Naive B cell (primary cell): ENCODE results near the gene MINDY4. TPM values are rescaled to one million over a fixed set of nuclear protein-coding genes. Genes with fewer than 3 reads are reported as not detected.
A peak's percentile ranks its signal among the peaks of the same experiment; 100 is the strongest.
"Not testable (repeated sequence)": the region's sequence is repeated elsewhere in the genome, so short reads cannot be mapped to it uniquely, and the experiment has no call there.

Experiments used
- ATAC-seq, 2 donors: fragments of 150-1000 bp; cut with Tn5 transposase; 2 replicates each; pipeline ENCODE4 v1.10.0; 2021; ENCODE audit warnings: low read depth in 2 of 2, mild to moderate bottlenecking in 2 of 2, moderate library complexity in 2 of 2
- DNase-seq: peaks from one replicate; pipeline ENCODE4 v3.0.0; 2022
- H3K27ac Mint-ChIP-seq, 6 donors: one replicate each; pipeline ENCODE4 v1.8.0; 2020 to 2022; ENCODE audit warnings: mild to moderate bottlenecking in 6 of 6, mixed read lengths in 6 of 6, moderate library complexity in 5 of 6, inconsistent platforms in 2 of 6
- H3K27me3 Mint-ChIP-seq, 3 donors: one replicate each; pipeline ENCODE4 v1.8.0; 2021 to 2022; ENCODE audit warnings: mixed read lengths in 3 of 3, mild to moderate bottlenecking in 1 of 3
- H3K36me3 Mint-ChIP-seq, 2 donors: one replicate each; pipeline ENCODE4 v1.8.0; 2020 to 2022; ENCODE audit warnings: mixed read lengths in 2 of 2, inconsistent platforms in 1 of 2, mild to moderate bottlenecking in 1 of 2
- H3K4me1 Mint-ChIP-seq, 3 donors: one replicate each; pipeline ENCODE4 v1.8.0; 2020 to 2022; ENCODE audit warnings: mixed read lengths in 3 of 3, inconsistent platforms in 1 of 3, mild to moderate bottlenecking in 1 of 3, moderate library complexity in 1 of 3
- H3K4me3 Mint-ChIP-seq, 8 donors: one replicate each; pipeline ENCODE4 v1.8.0; 2020 to 2022; ENCODE audit warnings: mild to moderate bottlenecking in 8 of 8, mixed read lengths in 8 of 8, moderate library complexity in 8 of 8, inconsistent platforms in 2 of 8
- H3K9me3 Mint-ChIP-seq, 7 donors: one replicate each; pipeline ENCODE4 v1.8.0; 2020 to 2022; ENCODE audit warnings: mixed read lengths in 7 of 7, mild to moderate bottlenecking in 5 of 7, inconsistent platforms in 2 of 7, moderate library complexity in 1 of 7
- polyA plus RNA-seq, 6 donors: library from polyadenylated mRNA; unstranded; fragments of 300-500 nt; fragmentation: Illumina TruSeq; gene quantifications; one replicate each; pipeline ENCODE4 v1.2.3, GENCODE V29; 2021; ENCODE audit warnings: low read depth in 6 of 6

The MINDY4 gene
- polyA plus RNA-seq, 6 donors from 2014 or later = 0.14 to 0.16 TPM; not detected in 4

DNA sequence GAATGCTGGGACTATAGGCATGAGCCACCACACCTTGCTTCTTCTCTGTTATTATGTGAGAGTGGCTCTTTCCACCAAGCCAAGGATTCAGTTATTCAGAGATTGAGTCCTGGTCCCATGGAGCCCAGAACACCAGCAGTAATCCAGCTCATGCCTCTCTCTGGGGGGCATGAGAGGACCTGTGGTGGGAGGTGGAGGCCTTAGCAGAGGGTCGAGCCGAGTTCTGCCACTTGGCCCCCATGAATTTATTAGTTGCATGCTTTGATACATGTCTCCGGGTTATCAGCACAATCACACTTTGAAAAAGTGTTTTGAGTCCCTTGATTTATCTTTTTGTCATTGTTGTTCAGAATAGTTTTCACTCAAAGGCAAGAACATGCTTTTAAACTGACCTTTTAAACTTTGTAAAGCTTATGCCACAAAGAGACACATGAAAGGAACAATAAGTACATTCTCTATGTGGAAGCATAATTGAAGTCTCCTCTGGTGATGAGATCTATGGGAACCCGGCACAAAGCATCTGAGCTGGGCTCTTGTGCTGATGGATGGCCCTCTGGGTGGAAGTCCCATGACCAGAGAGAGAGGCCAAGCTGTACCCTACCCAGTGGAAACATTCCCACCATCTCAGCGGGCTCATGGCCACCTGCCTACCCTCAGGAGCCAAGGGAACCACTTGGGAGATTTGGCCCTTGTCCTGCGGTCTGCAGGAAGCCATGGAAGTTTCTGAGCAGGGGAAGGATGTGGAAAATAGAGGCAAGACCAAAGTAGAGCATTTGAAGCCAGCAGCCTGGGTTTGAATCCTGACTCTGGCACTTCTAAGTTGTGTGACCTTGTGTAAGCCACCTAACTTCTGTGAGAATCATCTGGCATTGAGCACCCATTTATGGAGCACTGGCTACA, 53.9 kb downstream of the MINDY4 start:
- peaks cover 0 to 13% (median 4%) of the 10 kb centered on the region in 7 donors for H3K9me3 Mint-ChIP-seq
- no peak overlapping the region for H3K4me3 Mint-ChIP-seq
- H3K4me1 Mint-ChIP-seq = no peaks in the 10 kb centered on the region
- no peak overlapping the region for H3K27ac Mint-ChIP-seq
- H3K27me3 Mint-ChIP-seq = peaks cover 0 to 4% (median 0%) of the 10 kb centered on the region in 3 donors
- peaks cover 0 to 7% of the 10 kb centered on the region in 2 donors for H3K36me3 Mint-ChIP-seq
- ATAC-seq (no peak), DNase-seq (no peak)

DNA sequence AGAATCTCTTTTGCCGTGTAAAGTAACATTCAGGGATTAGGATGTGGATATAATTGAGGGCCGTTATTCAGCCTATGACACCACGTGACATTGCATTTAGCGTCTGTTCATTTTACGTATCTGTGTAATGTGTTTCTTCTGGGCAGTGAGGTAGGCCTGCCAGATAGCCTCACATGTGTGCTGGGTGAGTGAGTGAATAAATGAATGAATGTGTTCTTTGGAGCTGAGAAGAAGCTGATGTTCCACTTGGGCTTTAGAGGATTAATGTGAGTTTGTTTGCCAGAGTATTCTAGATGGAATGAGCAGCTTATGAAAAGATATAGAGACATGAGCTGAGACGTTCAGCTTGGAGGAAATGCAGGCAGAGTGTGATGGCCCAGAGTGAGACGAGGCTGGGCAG, 55.0 kb downstream of the MINDY4 start:
- Mint-ChIP-seq H3K4me3 (no peak overlapping the region), H3K27ac (no peak overlapping the region), H3K9me3 (peaks cover 4 to 19% (median 9%) of the 10 kb centered on the region in 7 donors), H3K4me1 (no peaks in the 10 kb centered on the region), H3K36me3 (peaks cover 0 to 17% of the 10 kb centered on the region in 2 donors), H3K27me3 (peaks cover 0 to 4% (median 0%) of the 10 kb centered on the region in 3 donors)
- ATAC-seq (no peak), DNase-seq (no peak)

DNA sequence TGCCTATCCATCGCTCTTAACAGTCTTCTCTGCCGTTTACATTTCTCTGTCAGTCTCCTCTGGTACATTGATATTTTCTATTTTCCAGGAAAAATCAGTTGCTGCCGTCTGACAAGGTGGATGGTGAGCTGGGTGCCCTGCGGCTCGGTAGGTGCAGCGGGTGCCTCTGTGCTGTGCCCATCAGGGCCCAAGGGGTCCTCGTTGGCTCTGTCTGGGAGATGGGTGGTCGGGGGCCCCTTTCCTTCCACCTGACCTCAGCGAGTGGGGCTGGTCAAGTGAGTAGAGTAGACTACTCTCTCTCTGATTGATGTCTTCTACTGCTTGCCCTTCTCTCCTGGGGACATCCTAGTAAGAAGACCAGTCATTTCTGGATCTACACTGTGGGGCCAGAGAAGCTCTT, 57.4 kb downstream of the MINDY4 start:
- no peak for ATAC-seq
- H3K4me3 Mint-ChIP-seq = no peak overlapping the region
- no peak for DNase-seq

DNA sequence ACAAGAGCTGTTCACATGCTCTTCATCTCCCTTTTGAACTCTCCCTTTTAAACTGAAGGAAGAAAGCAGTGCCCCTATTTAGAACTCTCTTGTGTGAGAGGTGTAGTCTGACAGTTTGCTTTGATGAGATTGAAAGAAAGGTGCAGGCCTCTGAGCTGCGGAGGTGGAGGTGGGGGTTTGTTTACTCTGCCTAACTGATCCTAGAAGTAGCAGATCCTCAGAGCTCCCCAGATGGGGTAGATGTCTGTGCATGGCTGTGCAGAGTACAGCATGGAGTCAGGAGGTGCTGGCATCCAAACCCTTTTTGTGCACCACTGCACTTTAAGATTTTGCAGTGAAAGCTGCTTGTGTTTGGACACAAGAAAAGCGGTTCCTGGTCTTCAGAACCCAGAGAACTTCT, 58.3 kb downstream of the MINDY4 start:
- peaks cover 9 to 43% (median 30%) of the 10 kb centered on the region in 7 donors for H3K9me3 Mint-ChIP-seq
- H3K27ac Mint-ChIP-seq = peak overlapping the region in 1 of 6 donors; percentile 2
- H3K4me1 Mint-ChIP-seq = no peaks in the 10 kb centered on the region
- peaks cover 0 to 4% (median 0%) of the 10 kb centered on the region in 3 donors for H3K27me3 Mint-ChIP-seq
- DNase-seq = no peak
- H3K4me3 Mint-ChIP-seq = no peak overlapping the region
- peaks cover 5 to 36% of the 10 kb centered on the region in 2 donors for H3K36me3 Mint-ChIP-seq
- no peak for ATAC-seq

More for the DNA sequence above, 57.4 kb downstream of the MINDY4 start:
- Mint-ChIP-seq H3K27me3 (peaks cover 0 to 4% (median 0%) of the 10 kb centered on the region in 3 donors), H3K4me1 (no peaks in the 10 kb centered on the region), H3K36me3 (peaks cover 5 to 34% of the 10 kb centered on the region in 2 donors), H3K9me3 (peaks cover 9 to 37% (median 25%) of the 10 kb centered on the region in 7 donors), H3K27ac (no peak overlapping the region)

DNA sequence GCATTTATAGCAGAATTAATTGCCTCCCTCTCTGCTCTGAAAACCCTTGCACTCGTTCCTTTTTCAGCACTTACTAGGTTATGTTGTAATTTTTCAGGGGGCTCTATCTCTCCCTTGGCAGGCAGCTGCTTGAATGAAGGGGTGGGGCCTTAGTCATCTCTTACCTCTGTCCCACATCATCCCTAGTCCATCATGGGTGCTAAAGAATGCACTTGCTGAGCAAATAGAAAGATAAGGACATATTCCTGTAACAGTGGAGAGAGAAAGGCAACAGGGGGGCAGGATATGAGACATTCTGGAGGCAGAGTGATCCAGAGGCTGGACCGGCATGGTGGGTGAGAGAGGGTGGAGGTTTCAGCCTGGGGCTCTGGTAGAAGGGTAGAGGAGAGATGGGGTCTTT, 60.0 kb downstream of the MINDY4 start:
- peaks cover 14 to 55% (median 39%) of the 10 kb centered on the region in 7 donors for H3K9me3 Mint-ChIP-seq

DNA sequence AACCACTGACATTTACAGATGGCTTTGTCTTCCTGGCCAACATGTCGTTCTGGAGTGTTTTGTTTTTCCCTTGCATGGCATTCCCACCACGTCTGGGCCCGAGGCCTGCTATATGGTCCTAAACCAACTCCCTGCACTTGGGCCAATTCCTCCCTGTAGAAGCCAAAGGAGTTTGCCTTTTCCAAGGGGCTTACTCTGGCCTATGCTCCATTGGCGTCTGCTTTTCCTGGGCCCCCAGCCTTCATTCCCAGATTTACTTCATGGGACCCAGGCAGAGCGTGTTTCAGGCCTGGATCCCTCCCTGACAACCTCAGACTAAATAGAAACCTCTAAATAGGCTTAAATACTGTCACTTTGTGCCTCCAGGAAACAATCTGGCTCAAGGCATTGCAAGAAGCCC, 60.7 kb downstream of the MINDY4 start:
- no peaks in the 10 kb centered on the region for H3K27me3 Mint-ChIP-seq
- DNase-seq (no peak), ATAC-seq (no peak)
- no peak overlapping the region for H3K27ac Mint-ChIP-seq
- H3K4me3 Mint-ChIP-seq = no peak overlapping the region
- peaks cover 10 to 42% of the 10 kb centered on the region in 2 donors for H3K36me3 Mint-ChIP-seq
- peaks cover 14 to 55% (median 39%) of the 10 kb centered on the region in 7 donors for H3K9me3 Mint-ChIP-seq
- H3K4me1 Mint-ChIP-seq = no peaks in the 10 kb centered on the region

More for the DNA sequence above, 60.0 kb downstream of the MINDY4 start:
- H3K36me3 Mint-ChIP-seq = peaks cover 10 to 42% of the 10 kb centered on the region in 2 donors
- H3K4me1 Mint-ChIP-seq = no peaks in the 10 kb centered on the region
- H3K27ac Mint-ChIP-seq = no peak overlapping the region
- DNase-seq (no peak), ATAC-seq (no peak)
- peaks cover 0 to under 1% (median 0%) of the 10 kb centered on the region in 3 donors for H3K27me3 Mint-ChIP-seq
- no peak overlapping the region for H3K4me3 Mint-ChIP-seq

DNA sequence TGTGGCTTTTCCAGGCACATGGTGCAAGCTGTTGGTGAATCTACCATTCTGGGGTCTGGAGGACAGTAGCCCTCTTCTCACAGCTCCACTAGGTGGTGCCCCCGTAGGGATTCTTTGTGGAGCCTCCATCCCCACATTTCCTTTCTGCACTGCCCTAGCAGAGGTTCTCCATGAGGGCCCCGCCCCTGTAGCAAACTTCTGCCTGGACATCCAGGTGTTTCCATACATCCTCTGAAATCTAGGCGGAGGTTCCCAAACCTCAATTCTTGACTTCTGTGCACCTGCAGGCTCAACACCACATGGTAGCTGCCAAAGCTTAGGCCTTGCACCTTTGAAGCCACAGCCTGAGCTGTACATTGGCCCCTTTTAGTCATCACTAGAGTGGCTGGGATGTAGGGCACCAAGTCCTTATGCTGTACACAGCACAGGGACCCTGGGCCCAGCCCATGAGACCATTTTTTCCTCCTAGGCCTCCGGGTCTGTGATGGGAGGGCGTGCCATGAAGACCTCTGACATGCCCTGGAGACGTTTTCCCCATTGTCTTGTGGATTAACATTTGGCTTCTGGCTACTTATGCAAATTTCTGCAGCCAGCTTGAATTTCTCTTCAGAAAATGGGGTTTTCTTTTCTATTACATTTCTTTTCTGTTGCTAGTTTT, 62.9 kb downstream of the MINDY4 start:
- H3K4me3 Mint-ChIP-seq = peak overlapping the region in 1 of 8 donors; percentile 16
- not testable (repeated sequence) for H3K27ac Mint-ChIP-seq, DNase-seq, ATAC-seq, H3K4me1 Mint-ChIP-seq, H3K27me3 Mint-ChIP-seq
- H3K9me3 Mint-ChIP-seq = peaks cover 14 to 55% (median 39%) of the 10 kb centered on the region in 7 donors
- H3K36me3 Mint-ChIP-seq = peaks cover 10 to 42% of the 10 kb centered on the region in 2 donors

DNA sequence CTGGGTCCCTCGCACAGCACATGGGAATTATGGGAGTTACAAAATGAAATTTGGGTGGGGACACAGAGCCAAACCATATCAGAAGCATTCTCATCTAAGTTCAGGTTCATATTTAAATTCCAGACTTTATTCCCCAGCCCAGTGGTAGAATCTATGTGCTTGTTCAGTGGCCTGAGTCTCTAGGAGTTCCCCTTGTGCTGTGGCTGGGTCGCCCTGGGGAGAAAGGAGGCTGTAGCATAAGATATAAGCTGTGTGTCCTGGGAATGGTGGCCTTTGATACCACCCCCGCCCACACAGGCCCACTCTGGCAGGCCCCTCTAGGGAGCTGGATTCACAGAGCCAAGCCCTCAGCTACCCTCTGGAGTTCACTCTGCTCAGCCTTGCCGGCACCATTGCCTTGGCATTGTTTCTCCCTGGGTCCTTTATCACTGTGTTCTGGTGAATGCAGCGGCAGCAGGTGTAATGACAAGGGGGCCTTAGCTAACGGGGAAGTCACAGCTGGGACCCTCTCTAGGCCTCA, 64.2 kb downstream of the MINDY4 start:
- Mint-ChIP-seq H3K9me3 (peaks cover 14 to 46% (median 32%) of the 10 kb centered on the region in 7 donors), H3K27me3 (no peaks in the 10 kb centered on the region), H3K4me3 (no peak overlapping the region), H3K27ac (no peak overlapping the region), H3K36me3 (peaks cover 10 to 33% of the 10 kb centered on the region in 2 donors), H3K4me1 (no peaks in the 10 kb centered on the region)
- ATAC-seq (no peak), DNase-seq (no peak)

DNA sequence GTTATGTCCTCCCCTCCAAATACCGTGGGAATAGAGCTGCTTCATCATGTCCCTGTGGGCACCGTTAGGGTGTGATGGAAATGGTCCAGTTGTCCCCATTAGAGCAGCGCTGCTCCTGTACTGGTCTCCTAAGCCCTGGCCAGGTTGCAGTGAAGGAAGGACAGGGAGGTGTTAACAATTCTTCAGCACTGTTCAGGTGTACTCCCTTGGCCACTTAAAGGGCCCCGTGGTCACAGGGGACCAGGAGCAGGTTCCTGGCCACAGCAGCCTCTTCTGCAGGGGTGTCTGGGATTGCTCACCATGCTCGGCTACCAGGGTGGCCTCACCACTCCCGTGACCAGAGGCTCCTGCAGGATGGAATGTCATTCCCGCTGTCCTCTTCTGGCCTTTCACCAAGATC, 65.8 kb downstream of the MINDY4 start:
- Mint-ChIP-seq H3K4me1 (no peaks in the 10 kb centered on the region), H3K9me3 (peaks cover 10 to 34% (median 31%) of the 10 kb centered on the region in 7 donors), H3K36me3 (peaks cover 10 to 23% of the 10 kb centered on the region in 2 donors), H3K4me3 (no peak overlapping the region), H3K27me3 (no peaks in the 10 kb centered on the region), H3K27ac (no peak overlapping the region)
- DNase-seq (no peak), ATAC-seq (no peak)

DNA sequence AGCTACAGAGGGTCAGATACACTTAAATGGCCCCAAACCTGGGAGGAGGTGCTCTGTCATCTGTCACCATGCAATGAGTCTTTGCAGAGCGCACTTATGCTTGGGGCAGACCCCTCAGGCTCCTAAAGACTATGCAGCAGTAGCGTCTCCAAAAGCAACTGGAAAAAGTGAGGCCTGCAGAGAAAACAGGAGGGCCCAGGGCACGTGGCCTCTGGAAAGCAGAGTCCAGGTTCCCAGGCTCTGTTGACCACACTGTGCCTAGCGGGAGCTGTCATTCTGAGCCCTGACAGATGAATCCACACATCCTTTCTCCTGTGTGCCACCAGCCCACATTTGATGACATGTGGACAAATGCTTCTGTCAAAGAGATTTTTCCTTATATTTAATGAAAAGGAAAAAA, 66.4 kb downstream of the MINDY4 start:
- peaks cover 10 to 17% of the 10 kb centered on the region in 2 donors for H3K36me3 Mint-ChIP-seq
- H3K9me3 Mint-ChIP-seq = peaks cover 10 to 30% (median 26%) of the 10 kb centered on the region in 7 donors
- peak overlapping the region in 1 of 6 donors; percentile 84 for H3K27ac Mint-ChIP-seq
- ATAC-seq (no peak), DNase-seq (no peak)
- H3K4me1 Mint-ChIP-seq = no peaks in the 10 kb centered on the region
- no peak overlapping the region for H3K4me3 Mint-ChIP-seq
- no peaks in the 10 kb centered on the region for H3K27me3 Mint-ChIP-seq

DNA sequence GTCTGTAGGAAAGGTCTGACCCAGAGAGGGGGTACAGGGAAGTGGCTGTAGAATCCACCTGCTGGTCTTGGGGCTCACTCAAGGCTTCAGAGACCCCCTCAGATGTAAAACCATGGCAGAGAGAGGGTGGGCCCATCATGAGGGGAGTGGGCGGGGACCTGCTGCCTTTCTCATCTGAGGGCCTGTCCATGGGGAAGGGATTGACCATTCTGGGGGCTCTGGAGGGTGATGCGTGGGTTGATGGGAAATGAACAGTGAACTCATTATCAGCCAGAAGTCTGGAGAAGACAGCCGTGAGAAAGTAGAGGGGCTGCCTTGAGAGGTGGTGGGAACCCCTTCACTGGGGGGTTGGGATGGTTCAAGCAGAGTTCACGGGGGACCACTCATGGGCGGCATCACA, 66.8 kb downstream of the MINDY4 start:
- Mint-ChIP-seq H3K4me1 (no peaks in the 10 kb centered on the region), H3K27ac (peak overlapping the region in 1 of 6 donors; percentile 84), H3K4me3 (no peak overlapping the region), H3K36me3 (peaks cover 8 to 13% of the 10 kb centered on the region in 2 donors), H3K27me3 (no peaks in the 10 kb centered on the region), H3K9me3 (peaks cover 6 to 26% (median 23%) of the 10 kb centered on the region in 7 donors)
- DNase-seq (no peak), ATAC-seq (no peak)

DNA sequence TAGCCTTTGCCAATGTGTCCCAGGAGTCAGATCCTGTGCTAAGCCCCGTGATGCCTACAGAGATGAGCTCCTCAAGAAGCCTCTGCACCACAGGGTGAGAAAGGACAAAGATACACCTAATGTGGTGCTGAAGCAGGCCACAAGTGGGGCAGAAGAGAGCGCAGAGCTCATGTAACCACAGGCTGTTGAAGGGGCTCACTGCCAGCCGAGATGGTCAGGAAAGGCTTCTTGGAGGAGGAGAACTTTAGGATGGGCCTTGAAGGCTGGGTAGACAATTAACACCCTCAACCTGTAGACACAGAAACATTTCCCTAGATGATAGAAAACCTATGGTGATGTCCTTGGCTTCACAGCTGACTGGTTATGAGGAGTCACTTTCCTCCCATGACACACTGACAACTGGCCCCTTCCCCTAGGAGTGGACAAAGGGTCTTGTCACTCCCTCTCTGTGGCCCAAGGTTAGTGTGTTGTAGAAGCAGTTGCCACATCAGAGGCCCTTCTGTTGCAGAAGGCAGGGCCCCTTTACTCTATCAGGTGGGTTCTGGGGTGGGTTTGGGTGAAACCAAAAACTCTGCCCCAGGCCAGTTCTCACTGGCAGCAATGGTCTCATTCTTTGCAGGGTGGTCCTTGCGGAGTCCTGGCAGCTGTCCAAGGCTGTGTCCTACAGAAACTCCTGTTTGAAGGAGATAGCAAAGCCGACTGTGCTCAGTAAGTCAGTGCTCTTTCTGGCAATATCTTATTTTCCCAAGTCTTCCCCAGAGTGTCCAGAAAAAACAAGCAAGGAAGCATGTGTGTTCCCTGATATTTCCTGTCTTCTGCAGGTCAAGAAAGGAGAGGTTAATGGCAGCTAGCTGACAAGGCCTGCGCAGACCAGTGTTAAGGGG, 69.2 kb downstream of the MINDY4 start:
- peaks cover 0 to 4% (median 0%) of the 10 kb centered on the region in 7 donors for H3K9me3 Mint-ChIP-seq
- no peak for DNase-seq
- no peak for ATAC-seq
- no peaks in the 10 kb centered on the region for H3K36me3 Mint-ChIP-seq
- H3K4me1 Mint-ChIP-seq = no peaks in the 10 kb centered on the region
- no peak overlapping the region for H3K27ac Mint-ChIP-seq
- H3K4me3 Mint-ChIP-seq = no peak overlapping the region
- H3K27me3 Mint-ChIP-seq = no peaks in the 10 kb centered on the region
